Suprapubic skin (tissue), 3 donors: ENCODE results near the gene MICU1.

Experiments used
- CTCF ChIP-seq, 2 donors: fragments of 200-600 bp in 1 of 2; fragments of 450-650 bp in 1 of 2; sonication (generic) in 1 of 2; IDR thresholded peaks; one replicate each; pipeline ENCODE4 v1.5.1; 2016 to 2019; ENCODE audit warnings: antibody characterized with exemption in 2 of 2, mild to moderate bottlenecking in 1 of 2, moderate library complexity in 1 of 2
- EP300 ChIP-seq: sonication (generic); formaldehyde crosslinking; IDR thresholded peaks from one replicate; pipeline ENCODE4 v1.6.1; 2017; ENCODE audit warnings: antibody characterized with exemption

- TF ChIP-seq EP300 (no peak), CTCF (IDR thresholded peaks at IDR 0.05) (no peak)
Observed at GRCh38 chr10:72480861-72481260, 145.0 kb downstream of the MICU1 start.
